H1 (cell line): Measurements from ENCODE around the gene ITPK1.

Experiments
- BACH1 ChIP-seq: IDR thresholded peaks from 2 replicates; pipeline ENCODE4 v1.6.1; 2012; ENCODE audit warnings: low read length, improper control_type of control experiment
- EZH2 ChIP-seq: fragments of 200-600 bp; sonication (generic); IDR thresholded peaks from 2 replicates; pipeline ENCODE4 v1.7.1; 2012; ENCODE audit warnings: low read depth, mild to moderate bottlenecking, moderate library complexity, low read length, inconsistent platforms; ENCODE audit not compliant: severe bottlenecking
- GABPA ChIP-seq: IDR thresholded peaks from 2 replicates; pipeline ENCODE4 v1.6.1; 2011; ENCODE audit warnings: mild to moderate bottlenecking, low read length, moderate library complexity, borderline replicate concordance; ENCODE audit not compliant: insufficient read depth
- HDAC2 ChIP-seq, 2 experiments: fragments of 300-600 bp in 1 of 2; sonication (generic) in 1 of 2; IDR thresholded peaks; 2 replicates each; pipeline ENCODE4 v1.6.1; 2011 to 2012; ENCODE audit warnings: low read depth in 2 of 2, low read length in 2 of 2, mild to moderate bottlenecking in 2 of 2, moderate library complexity in 2 of 2, borderline replicate concordance in 1 of 2, inconsistent platforms in 1 of 2
- POLR2A ChIP-seq, 2 experiments: IDR thresholded peaks; 1 replicate in 1 of 2; 2 replicates in 1 of 2; pipeline ENCODE4 v1.6.1; 2011; ENCODE audit warnings: low read depth in 2 of 2, low read length in 2 of 2, mild to moderate bottlenecking in 2 of 2; ENCODE audit errors: control extremely low read depth in 1 of 2
- RAD21 ChIP-seq, 2 experiments: IDR thresholded peaks in 1 of 2; conservative IDR thresholded peaks in 1 of 2; 2 replicates each; pipeline ENCODE4 v1.6.1; 2011; ENCODE audit warnings: low read depth in 2 of 2, low read length in 2 of 2, improper control_type of control experiment in 1 of 2, inconsistent platforms in 1 of 2, mild to moderate bottlenecking in 1 of 2, moderate library complexity in 1 of 2
- RFX5 ChIP-seq: IDR thresholded peaks from 2 replicates; pipeline ENCODE4 v1.6.1; 2011; ENCODE audit warnings: low read depth, low read length, improper control_type of control experiment, borderline replicate concordance
- SIN3A ChIP-seq, 2 experiments: IDR thresholded peaks in 1 of 2; conservative IDR thresholded peaks in 1 of 2; 2 replicates each; pipeline ENCODE4 v1.6.1; 2011 to 2012; ENCODE audit warnings: low read length in 2 of 2, improper control_type of control experiment in 1 of 2, low read depth in 1 of 2, mild to moderate bottlenecking in 1 of 2
- SP2 ChIP-seq: IDR thresholded peaks from 2 replicates; pipeline ENCODE4 v1.6.1; 2012; ENCODE audit warnings: mild to moderate bottlenecking, low read length, inconsistent platforms
- TF ChIP-seq, protein P1 (sequence below), 3 experiments: IDR thresholded peaks; 1 replicate in 2 of 3; 2 replicates in 1 of 3; pipeline versions ENCODE4 v1.5.1 to v1.6.1; 2011; ENCODE audit warnings: low read length in 3 of 3, mild to moderate bottlenecking in 3 of 3, inconsistent platforms in 2 of 3, low read depth in 1 of 3, moderate library complexity in 1 of 3; ENCODE audit not compliant: insufficient read depth in 1 of 3; ENCODE audit errors: control extremely low read depth in 1 of 3
- TF ChIP-seq, protein P2 (sequence below): IDR thresholded peaks from 2 replicates; pipeline ENCODE4 v1.6.1; 2011; ENCODE audit warnings: low read length, improper control_type of control experiment

DNA sequence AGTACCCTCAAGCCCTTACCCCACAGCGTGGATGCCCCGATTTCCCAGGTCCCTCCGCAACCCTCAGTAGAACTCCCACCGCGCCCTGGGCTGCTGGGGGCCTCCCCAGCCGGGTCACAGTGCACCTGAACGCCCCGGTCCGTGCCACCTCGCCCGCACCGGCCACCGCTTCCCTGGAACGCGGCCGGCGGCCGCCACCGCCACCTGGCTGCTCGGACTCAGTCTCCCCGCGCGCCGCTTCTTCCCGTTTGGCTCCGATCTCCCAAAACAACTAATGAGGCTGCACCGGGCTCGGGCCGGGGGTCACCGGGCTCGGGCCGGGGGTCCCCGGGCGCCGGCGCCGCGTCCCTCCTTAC lies 1.0 kb downstream of the ITPK1 start:
- TF ChIP-seq, protein P1, sequence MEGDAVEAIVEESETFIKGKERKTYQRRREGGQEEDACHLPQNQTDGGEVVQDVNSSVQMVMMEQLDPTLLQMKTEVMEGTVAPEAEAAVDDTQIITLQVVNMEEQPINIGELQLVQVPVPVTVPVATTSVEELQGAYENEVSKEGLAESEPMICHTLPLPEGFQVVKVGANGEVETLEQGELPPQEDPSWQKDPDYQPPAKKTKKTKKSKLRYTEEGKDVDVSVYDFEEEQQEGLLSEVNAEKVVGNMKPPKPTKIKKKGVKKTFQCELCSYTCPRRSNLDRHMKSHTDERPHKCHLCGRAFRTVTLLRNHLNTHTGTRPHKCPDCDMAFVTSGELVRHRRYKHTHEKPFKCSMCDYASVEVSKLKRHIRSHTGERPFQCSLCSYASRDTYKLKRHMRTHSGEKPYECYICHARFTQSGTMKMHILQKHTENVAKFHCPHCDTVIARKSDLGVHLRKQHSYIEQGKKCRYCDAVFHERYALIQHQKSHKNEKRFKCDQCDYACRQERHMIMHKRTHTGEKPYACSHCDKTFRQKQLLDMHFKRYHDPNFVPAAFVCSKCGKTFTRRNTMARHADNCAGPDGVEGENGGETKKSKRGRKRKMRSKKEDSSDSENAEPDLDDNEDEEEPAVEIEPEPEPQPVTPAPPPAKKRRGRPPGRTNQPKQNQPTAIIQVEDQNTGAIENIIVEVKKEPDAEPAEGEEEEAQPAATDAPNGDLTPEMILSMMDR (IDR thresholded peaks at IDR 0.05; ENCODE audit: control extremely low read depth in 1 of 3, insufficient read depth in 1 of 3, low read depth in 1 of 3, low read length in 3 of 3), result no peak
- TF ChIP-seq, protein P2, sequence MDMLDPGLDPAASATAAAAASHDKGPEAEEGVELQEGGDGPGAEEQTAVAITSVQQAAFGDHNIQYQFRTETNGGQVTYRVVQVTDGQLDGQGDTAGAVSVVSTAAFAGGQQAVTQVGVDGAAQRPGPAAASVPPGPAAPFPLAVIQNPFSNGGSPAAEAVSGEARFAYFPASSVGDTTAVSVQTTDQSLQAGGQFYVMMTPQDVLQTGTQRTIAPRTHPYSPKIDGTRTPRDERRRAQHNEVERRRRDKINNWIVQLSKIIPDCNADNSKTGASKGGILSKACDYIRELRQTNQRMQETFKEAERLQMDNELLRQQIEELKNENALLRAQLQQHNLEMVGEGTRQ, result no peak
- no peak; a peak in 1 of 4 replicates for TF ChIP-seq SIN3A (conservative IDR thresholded peaks at IDR 0.05 in 1 of 2, IDR thresholded peaks at IDR 0.05 in 1 of 2; ENCODE audit: low read depth in 1 of 2, low read length in 2 of 2)
- no peak for TF ChIP-seq RFX5
- TF ChIP-seq RAD21 (IDR thresholded peaks at IDR 0.05 in 1 of 2, conservative IDR thresholded peaks at IDR 0.05 in 1 of 2; ENCODE audit: low read depth in 2 of 2, low read length in 2 of 2), result no peak
- no peak for TF ChIP-seq GABPA
- TF ChIP-seq HDAC2 (IDR thresholded peaks at IDR 0.05; ENCODE audit: borderline replicate concordance in 1 of 2, low read depth in 2 of 2, low read length in 2 of 2), result 0 out of 4 replicates have a peak, but pooled peaks of 1 of the 2 experiments have one; percentile 26
- TF ChIP-seq EZH2, result no peak
- TF ChIP-seq SP2, result no peak
- no peak for TF ChIP-seq POLR2A (IDR thresholded peaks at IDR 0.05; ENCODE audit: control extremely low read depth in 1 of 2, low read depth in 2 of 2, low read length in 2 of 2)
- no peak for TF ChIP-seq BACH1
